MCF 10A (cell line): ENCODE data around the gene OCSTAMP. TPM values are rescaled to one million over a fixed set of nuclear protein-coding genes. Genes with fewer than 3 reads are reported as not detected.

ENCODE experiments used
- Bru-seq: library from RNA; stranded (reverse); fragments of 400-500 nt; gene quantifications from one replicate; lab custom pipeline; 2021; lab: Mats Ljungman, UMichigan
- BruChase-seq, 2 experiments: library from RNA; stranded (reverse); fragments of 400-500 nt; gene quantifications; one replicate each; lab custom pipeline; 2021; lab: Mats Ljungman, UMichigan
- BruUV-seq: library from RNA; stranded (reverse); fragments of 400-500 nt; replicated peaks from 2 replicates; lab custom pipeline; 2021; lab: Mats Ljungman, UMichigan
- CTCF ChIA-PET: fragments of 300-600 bp; sonication (Branson Sonifier 250); formaldehyde crosslinking; extraction: SDS; loops from one replicate; lab custom pipeline; 2021; ENCODE audit warnings: antibody characterized with exemption, inconsistent platforms; lab: Yijun Ruan, JAX
- POLR2A ChIA-PET: fragments of 300-600, 350-650 bp; sonication (Branson Sonifier 250); formaldehyde crosslinking; extraction: SDS; loops from one replicate; lab custom pipeline; 2020; ENCODE audit warnings: antibody characterized with exemption, inconsistent platforms; lab: Yijun Ruan, JAX
- DNase-seq: peaks from one replicate; pipeline ENCODE4 v3.0.0-alpha.2; 2018; ENCODE audit not compliant: unreplicated experiment
- H3K27ac Mint-ChIP-seq: one replicate; pipeline ENCODE4 v1.8.0; 2022; ENCODE audit warnings: mild to moderate bottlenecking, low read depth, mixed read lengths; ENCODE audit not compliant: unreplicated experiment
- H3K27me3 Mint-ChIP-seq: one replicate; pipeline ENCODE4 v1.8.0; 2022; ENCODE audit warnings: mixed read lengths; ENCODE audit not compliant: insufficient read depth, unreplicated experiment
- H3K36me3 Mint-ChIP-seq: one replicate; pipeline ENCODE4 v1.8.0; 2022; ENCODE audit warnings: mild to moderate bottlenecking, moderate library complexity, mixed read lengths; ENCODE audit not compliant: insufficient read depth, unreplicated experiment
- H3K4me1 Mint-ChIP-seq: one replicate; pipeline ENCODE4 v1.8.0; 2022; ENCODE audit warnings: mixed read lengths; ENCODE audit not compliant: insufficient read depth, unreplicated experiment
- H3K4me3 Mint-ChIP-seq: one replicate; pipeline ENCODE4 v1.8.0; 2022; ENCODE audit warnings: mild to moderate bottlenecking, moderate library complexity, mixed read lengths; ENCODE audit not compliant: unreplicated experiment
- H3K9me3 Mint-ChIP-seq: one replicate; pipeline ENCODE4 v1.8.0; 2022; ENCODE audit warnings: mixed read lengths; ENCODE audit not compliant: unreplicated experiment
- CTCF ChIP-seq: fragments of 200-600 bp; IDR thresholded peaks from one replicate; pipeline ENCODE4 v1.8.0; 2022; ENCODE audit warnings: antibody characterized with exemption, mild to moderate bottlenecking; ENCODE audit not compliant: unreplicated experiment
- intact Hi-C: fragments of 100-400 bp; cut with micrococcal nuclease; formaldehyde crosslinking; loops from 2 replicates; pipeline ENCODE4 v1.14.1; 2022
- long read RNA-seq: library from polyadenylated mRNA; stranded (forward); transcript quantifications from one replicate; pipeline ENCODE4 v2.0.0, GENCODE V29; 2022
- total RNA-seq: library from RNA; stranded (reverse); gene quantifications from 2 replicates; pipeline ENCODE4 v1.2.3, GENCODE V29; 2022

Gene OCSTAMP, protein sequence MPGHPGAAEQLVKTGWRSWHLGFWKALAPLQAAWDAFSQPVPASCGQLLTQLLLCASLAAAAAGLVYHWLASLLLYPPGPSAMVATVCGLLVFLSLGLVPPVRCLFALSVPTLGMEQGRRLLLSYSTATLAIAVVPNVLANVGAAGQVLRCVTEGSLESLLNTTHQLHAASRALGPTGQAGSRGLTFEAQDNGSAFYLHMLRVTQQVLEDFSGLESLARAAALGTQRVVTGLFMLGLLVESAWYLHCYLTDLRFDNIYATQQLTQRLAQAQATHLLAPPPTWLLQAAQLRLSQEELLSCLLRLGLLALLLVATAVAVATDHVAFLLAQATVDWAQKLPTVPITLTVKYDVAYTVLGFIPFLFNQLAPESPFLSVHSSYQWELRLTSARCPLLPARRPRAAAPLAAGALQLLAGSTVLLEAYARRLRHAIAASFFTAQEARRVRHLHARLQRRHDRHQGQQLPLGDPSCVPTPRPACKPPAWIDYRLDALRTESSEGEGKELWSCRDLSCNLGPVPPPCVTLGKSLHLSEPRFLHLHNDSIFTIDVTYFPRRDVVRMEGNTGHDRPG
- total RNA-seq (not detected in 2 replicates), Bru-seq, nascent RNA (not detected), BruChase-seq, experiment 1, labeled RNA remaining after a 6-hour chase (not detected), BruChase-seq, experiment 2, labeled RNA remaining after a 2-hour chase (not detected)
- long read RNA-seq: 0 reads

GRCh38 chr20:46550461-46550860 lies at the start of gene OCSTAMP:
TSS of gene OCSTAMP (minus strand) at chr20:46550654. CDS start at chr20:46550560, 94 bp downstream.
- no peaks in the 10 kb centered on the region for H3K4me1 Mint-ChIP-seq
- no peaks in the 10 kb centered on the region for H3K27me3 Mint-ChIP-seq
- no peaks in the 10 kb centered on the region for H3K9me3 Mint-ChIP-seq
- no peak within 1 kb of the TSS for H3K27ac Mint-ChIP-seq
- intact Hi-C loops: no loop called here
- DNase-seq: no peak
- TF ChIP-seq CTCF: no peak
- no TSS peak for BruUV-seq
- ChIA-PET CTCF (interaction anchor here (0.7 to 1.8 kb wide), 2 partner anchors 12 to 13 kb away, joined by 3 to 10 read pairs; no protein-coding TSS in a partner anchor), POLR2A (interaction anchor here (1.4 kb wide), 1 partner anchor 8 kb away, joined by 4 read pairs; no protein-coding TSS in a partner anchor)
- H3K36me3 Mint-ChIP-seq: no peaks in the 10 kb centered on the region
- H3K4me3 Mint-ChIP-seq: no peak within 1 kb of the TSS

DNA sequence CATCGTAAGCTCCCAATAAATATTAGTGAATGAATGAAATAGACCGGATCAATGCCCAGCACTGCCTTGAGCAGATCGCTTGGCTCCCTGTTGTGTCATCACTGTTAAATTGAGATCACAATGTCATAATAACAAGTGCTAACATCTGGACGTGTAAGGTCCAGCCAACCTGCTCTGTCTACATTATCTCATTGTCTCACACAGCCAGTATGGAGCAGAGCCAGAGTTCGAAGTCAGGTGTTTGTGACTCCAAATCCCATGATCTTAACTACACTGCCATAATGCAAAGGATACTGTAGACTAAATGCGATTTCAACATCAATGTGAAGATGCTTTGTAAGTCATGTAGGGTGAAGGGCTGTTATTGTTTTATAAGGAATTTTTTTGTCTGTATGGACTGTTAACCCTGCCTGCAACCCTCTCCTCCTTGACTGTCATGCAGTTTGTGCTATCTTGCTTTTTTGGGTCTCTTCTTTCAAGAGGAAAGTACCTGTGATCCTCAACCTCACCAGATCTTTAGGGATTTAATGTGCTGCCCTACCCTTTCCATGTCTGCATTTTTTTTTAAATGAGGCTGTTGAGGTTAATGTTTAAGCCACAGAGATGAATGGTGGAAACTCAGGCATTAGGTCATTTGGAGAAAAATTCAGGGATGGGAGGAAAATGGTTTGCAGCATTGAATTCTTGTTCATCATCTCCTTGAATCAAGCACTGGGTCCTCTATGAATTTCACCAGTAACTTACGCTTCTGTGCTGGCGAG lies 49.0 kb upstream of the OCSTAMP start:
- no peak overlapping the region for H3K27ac Mint-ChIP-seq
- ChIA-PET POLR2A (no interaction called here), CTCF (interaction anchor here (0.7 kb wide), 1 partner anchor 551 kb away, joined by 5 read pairs; no protein-coding TSS in a partner anchor)
- no peaks in the 10 kb centered on the region for H3K36me3 Mint-ChIP-seq
- no peaks in the 10 kb centered on the region for H3K4me1 Mint-ChIP-seq
- intact Hi-C loops: no loop called here
- H3K9me3 Mint-ChIP-seq: peaks cover 6% of the 10 kb centered on the region
- TF ChIP-seq CTCF: no peak
- no TSS peak for BruUV-seq
- H3K27me3 Mint-ChIP-seq: peaks cover 19% of the 10 kb centered on the region
- no peak for DNase-seq
- H3K4me3 Mint-ChIP-seq: no peak overlapping the region

GRCh38 chr20:46595933-46596332 lies 45.5 kb upstream of the OCSTAMP start:
- ChIA-PET POLR2A (interaction anchor here (0.8 kb wide), 1 partner anchor 10 kb away, joined by 4 read pairs; no protein-coding TSS in a partner anchor), CTCF (interaction anchor here (0.6 to 1.1 kb wide), 2 partner anchors 14 to 23 kb away, joined by 3 read pairs; no protein-coding TSS in a partner anchor)
- no peaks in the 10 kb centered on the region for H3K36me3 Mint-ChIP-seq
- DNase-seq: no peak
- H3K4me1 Mint-ChIP-seq: no peaks in the 10 kb centered on the region
- no peaks in the 10 kb centered on the region for H3K9me3 Mint-ChIP-seq
- intact Hi-C loops: no loop called here
- H3K27me3 Mint-ChIP-seq: peaks cover 25% of the 10 kb centered on the region
- no peak overlapping the region for H3K4me3 Mint-ChIP-seq
- H3K27ac Mint-ChIP-seq: no peak overlapping the region
- TF ChIP-seq CTCF: no peak
- no TSS peak for BruUV-seq
